Smooth muscle cell (in vitro differentiated cells): Measurements from ENCODE around the gene C1QB. TPM values are rescaled to one million over a fixed set of nuclear protein-coding genes. Genes with fewer than 3 reads are reported as not detected.

ENCODE experiments used
- DNase-seq: peaks from one replicate; lab custom pipeline; 2025; ENCODE audit not compliant: unreplicated experiment; lab: John Stamatoyannopoulos, UW
- H2AFZ ChIP-seq: fragments of 200-600 bp; sonication (generic); 2 replicates; pipeline ENCODE4 v1.6.0; 2016; ENCODE audit warnings: antibody characterized with exemption, low read depth, mild to moderate bottlenecking
- H3F3A ChIP-seq: fragments of 200-600 bp; sonication (generic); 2 replicates; pipeline ENCODE4 v1.6.0; 2017; ENCODE audit warnings: antibody characterized with exemption, low read depth
- H3K27ac ChIP-seq: fragments of 200-600 bp; sonication (generic); 2 replicates; pipeline ENCODE4 v1.5.1; 2016; ENCODE audit warnings: low read depth, mild to moderate bottlenecking
- H3K27me3 ChIP-seq: fragments of 200-600 bp; sonication (generic); 2 replicates; pipeline ENCODE4 v1.6.1; 2016; ENCODE audit warnings: low read depth, mild to moderate bottlenecking
- H3K36me3 ChIP-seq: fragments of 200-600 bp; sonication (generic); 2 replicates; pipeline ENCODE4 v1.5.1; 2016; ENCODE audit warnings: low read depth
- H3K4me1 ChIP-seq: fragments of 200-600 bp; sonication (generic); 2 replicates; pipeline ENCODE4 v1.5.1; 2016; ENCODE audit warnings: low read depth
- H3K4me2 ChIP-seq: fragments of 200-600 bp; sonication (generic); 2 replicates; pipeline ENCODE4 v1.6.0; 2016; ENCODE audit warnings: mild to moderate bottlenecking
- H3K4me3 ChIP-seq: fragments of 200-600 bp; sonication (generic); 2 replicates; pipeline ENCODE4 v1.5.1; 2016; ENCODE audit warnings: mild to moderate bottlenecking
- H3K79me2 ChIP-seq: fragments of 200-600 bp; sonication (generic); 2 replicates; pipeline ENCODE4 v1.6.0; 2016; ENCODE audit warnings: low read depth, mild to moderate bottlenecking
- H3K9ac ChIP-seq: fragments of 200-600 bp; sonication (generic); 2 replicates; pipeline ENCODE4 v1.6.0; 2016; ENCODE audit warnings: low read depth
- H3K9me3 ChIP-seq: fragments of 200-600 bp; sonication (generic); replicated peaks from 2 replicates; pipeline ENCODE4 v1.5.1; 2016; ENCODE audit warnings: low read depth
- H4K20me1 ChIP-seq: fragments of 200-600 bp; sonication (generic); 2 replicates; pipeline ENCODE4 v1.6.0; 2016; ENCODE audit warnings: low read depth
- CTCF ChIP-seq: fragments of 200-600 bp; sonication (generic); IDR thresholded peaks from 2 replicates; pipeline ENCODE4 v1.5.1; 2017; ENCODE audit warnings: borderline replicate concordance, mild to moderate bottlenecking, antibody characterized with exemption; ENCODE audit not compliant: insufficient read depth, poor library complexity, severe bottlenecking
- WGBS: methylation state at CpG from one replicate; pipeline ENCODE4 v1.1.7; 2016; ENCODE audit warnings: low lambda C conversion rate; 5-methylcytosine and 5-hydroxymethylcytosine counted together
- polyA plus RNA-seq: library from polyadenylated mRNA; unstranded; fragments of >200 nt; fragmentation: Nextera tagmentation; extraction: Ambion mirVana; gene quantifications from 2 replicates; pipeline ENCODE4 v1.2.1, GENCODE V29; 2016
- total RNA-seq: library from RNA; depleted of rRNA; stranded (reverse); fragments of >200 nt; gene quantifications from 2 replicates; pipeline ENCODE4 v1.2.3, GENCODE V29; 2014

The C1QB gene
- total and polyA plus RNA-seq, 2 experiments from 2014 or later, result not detected

GRCh38 chr1:22633697-22634463, 19.2 kb upstream of the C1QB start:
- Histone ChIP-seq H4K20me1 (no peaks in the 10 kb centered on the region), H3K4me1 (no peaks in the 10 kb centered on the region), H3K36me3 (no peaks in the 10 kb centered on the region), H3K27me3 (peaks cover 49% of the 10 kb centered on the region), H3K9ac (no peak overlapping the region), H2AFZ (no peak overlapping the region), H3K4me3 (no peak overlapping the region), H3K79me2 (no peaks in the 10 kb centered on the region), H3K4me2 (no peak overlapping the region), H3K9me3 (no peaks in the 10 kb centered on the region), H3K27ac (no peak overlapping the region), H3F3A (no peaks in the 10 kb centered on the region)
- DNase-seq, result no peak
- no peak for TF ChIP-seq CTCF
- WGBS, result 92% methylated on average over 9 of the region's 10 CpGs

- Histone ChIP-seq H4K20me1 (no peaks in the 10 kb centered on the region), H3F3A (no peaks in the 10 kb centered on the region), H3K79me2 (no peaks in the 10 kb centered on the region), H3K27me3 (peaks cover 35% of the 10 kb centered on the region), H3K9ac (no peak overlapping the region), H3K4me3 (no peak overlapping the region), H3K27ac (no peak overlapping the region), H3K4me1 (no peaks in the 10 kb centered on the region), H3K36me3 (no peaks in the 10 kb centered on the region), H3K9me3 (no peaks in the 10 kb centered on the region), H2AFZ (no peak overlapping the region), H3K4me2 (no peak overlapping the region)
- no peak for DNase-seq
- WGBS, result 86% methylated on average over 7 of the region's 7 CpGs
- no peak for TF ChIP-seq CTCF
Observed at GRCh38 chr1:22635436-22635835, 17.6 kb upstream of the C1QB start.

- no peak within 1 kb of the TSS for H3K4me3 ChIP-seq
- no peak within 1 kb of the TSS for H2AFZ ChIP-seq
- H3K27ac ChIP-seq, result no peak within 1 kb of the TSS
- H4K20me1 ChIP-seq, result no peaks in the 10 kb centered on the region
- H3K79me2 ChIP-seq, result no peaks in the 10 kb centered on the region
- no peak for DNase-seq
- TF ChIP-seq CTCF, result no peak
- H3K36me3 ChIP-seq, result no peaks in the 10 kb centered on the region
- H3F3A ChIP-seq, result no peaks in the 10 kb centered on the region
- 83% methylated on average over 5 of the region's 5 CpGs for WGBS
- no peak within 1 kb of the TSS for H3K9ac ChIP-seq
- H3K9me3 ChIP-seq, result no peaks in the 10 kb centered on the region
- H3K4me1 ChIP-seq, result no peaks in the 10 kb centered on the region
- no peak within 1 kb of the TSS for H3K4me2 ChIP-seq
- H3K27me3 ChIP-seq, result peaks cover 27% of the 10 kb centered on the region
Observed at GRCh38 chr1:22636353-22636752, 16.7 kb upstream of the C1QB start, which contains the start of gene C1QA. Gene C1QA (plus strand): TSS chr1:22636628. CDS start chr1:22637617, 989 bp downstream.

GRCh38 chr1:22636927-22637326, 16.1 kb upstream of the C1QB start:
- Histone ChIP-seq H4K20me1 (no peaks in the 10 kb centered on the region), H3K79me2 (no peaks in the 10 kb centered on the region), H3K4me2 (no peak overlapping the region), H3K36me3 (no peaks in the 10 kb centered on the region), H3K9ac (no peak overlapping the region), H3K4me1 (no peaks in the 10 kb centered on the region), H3F3A (no peaks in the 10 kb centered on the region), H3K9me3 (no peaks in the 10 kb centered on the region), H3K4me3 (no peak overlapping the region), H3K27me3 (peaks cover 24% of the 10 kb centered on the region), H3K27ac (no peak overlapping the region), H2AFZ (no peak overlapping the region)
- TF ChIP-seq CTCF, result no peak
- no peak for DNase-seq
- 86% methylated on average over 6 of the region's 6 CpGs for WGBS
